SK-N-SH (cell line): ENCODE data around the gene GPSM3. TPM values are rescaled to one million over a fixed set of nuclear protein-coding genes. Genes with fewer than 3 reads are reported as not detected.

Experiments
- CTCF ChIA-PET: fragments of 300-600, 350-600 bp; formaldehyde crosslinking; extraction: SDS; loops from one replicate; lab custom pipeline; 2021; lab: Yijun Ruan, JAX
- POLR2A ChIA-PET: fragments of 350-600 bp; sonication (Branson Sonifier 250); formaldehyde crosslinking; extraction: SDS; loops from one replicate; lab custom pipeline; 2020; ENCODE audit warnings: antibody characterized with exemption, inconsistent platforms; lab: Yijun Ruan, JAX
- DNase-seq: peaks from one replicate; pipeline ENCODE4 v3.0.0; 2012
- H2AFZ ChIP-seq: fragments of 200-600 bp; sonication (generic); 2 replicates; pipeline ENCODE4 v1.8.1; 2016; ENCODE audit warnings: antibody characterized with exemption, mild to moderate bottlenecking, low read depth
- H3F3A ChIP-seq: fragments of 200-600 bp; sonication (generic); replicated peaks from 2 replicates; pipeline ENCODE3; 2016; ENCODE audit warnings: antibody characterized with exemption, mild to moderate bottlenecking; ENCODE audit not compliant: insufficient read depth
- H3K27ac ChIP-seq, 2 experiments: fragments of 200-500 bp in 1 of 2; fragments of 200-600 bp in 1 of 2; sonication (Bioruptor generic) in 1 of 2; sonication (generic), shearing (Covaris generic) in 1 of 2; 2 replicates each; pipeline versions ENCODE4 v1.5.1 to v1.6.1; 2014 to 2016; ENCODE audit warnings: low read depth in 2 of 2, inconsistent platforms in 1 of 2, low read length in 1 of 2, mild to moderate bottlenecking in 1 of 2, mixed read lengths in 1 of 2
- H3K27me3 ChIP-seq: fragments of 200-600 bp; sonication (generic), shearing (Covaris generic); 2 replicates; pipeline ENCODE4 v1.6.1; 2016; ENCODE audit warnings: mixed run types; ENCODE audit not compliant: insufficient read depth
- H3K36me3 ChIP-seq, 2 experiments: fragments of 200-500 bp in 1 of 2; fragments of 200-600 bp in 1 of 2; sonication (Bioruptor generic) in 1 of 2; sonication (generic) in 1 of 2; replicated peaks in 1 of 2; 2 replicates each; pipeline versions ENCODE3 to v1.5.1; 2014 to 2016; ENCODE audit warnings: low read length in 1 of 2, mild to moderate bottlenecking in 1 of 2; ENCODE audit not compliant: insufficient read depth in 2 of 2, control insufficient read depth in 1 of 2
- H3K4me1 ChIP-seq, 2 experiments: fragments of 200-500 bp in 1 of 2; fragments of 200-600 bp in 1 of 2; sonication (Bioruptor generic) in 1 of 2; sonication (generic), shearing (Covaris generic) in 1 of 2; 2 replicates each; pipeline versions ENCODE4 v1.5.1 to v1.6.1; 2014 to 2016; ENCODE audit warnings: low read depth in 1 of 2, low read length in 1 of 2, mixed run types in 1 of 2; ENCODE audit not compliant: insufficient read depth in 2 of 2, control insufficient read depth in 1 of 2
- H3K4me2 ChIP-seq: fragments of 200-600 bp; sonication (generic), shearing (Covaris generic); 2 replicates; pipeline ENCODE4 v1.6.1; 2017; ENCODE audit warnings: mixed run types
- H3K4me3 ChIP-seq, 2 experiments: fragments of 200-500 bp in 1 of 2; fragments of 200-600 bp in 1 of 2; sonication (Bioruptor generic) in 1 of 2; sonication (generic), shearing (Covaris generic) in 1 of 2; 2 replicates each; pipeline versions ENCODE4 v1.5.1 to v1.8.1; 2014 to 2016; ENCODE audit warnings: low read depth in 2 of 2, inconsistent platforms in 1 of 2, low read length in 1 of 2, mild to moderate bottlenecking in 1 of 2, mixed read lengths in 1 of 2, moderate library complexity in 1 of 2
- H3K79me2 ChIP-seq: fragments of 200-600 bp; sonication (generic); 2 replicates; pipeline ENCODE4 v1.8.1; 2017; ENCODE audit warnings: mild to moderate bottlenecking; ENCODE audit not compliant: insufficient read depth
- H3K9ac ChIP-seq: fragments of 200-600 bp; sonication (generic); 2 replicates; pipeline ENCODE4 v1.6.1; 2017; ENCODE audit warnings: mixed run types
- H3K9me2 ChIP-seq: fragments of 200-600 bp; sonication (generic); 2 replicates; pipeline ENCODE4 v1.6.1; 2017; ENCODE audit warnings: mixed run types
- H3K9me3 ChIP-seq: fragments of 200-600 bp; sonication (generic); 2 replicates; pipeline ENCODE4 v1.6.1; 2017; ENCODE audit warnings: mixed run types, mild to moderate bottlenecking, moderate library complexity
- H4K20me1 ChIP-seq: fragments of 200-600 bp; sonication (generic); 2 replicates; pipeline ENCODE4 v1.6.1; 2017; ENCODE audit warnings: mild to moderate bottlenecking, mixed run types; ENCODE audit not compliant: insufficient read depth
- EP300 ChIP-seq, 2 experiments: IDR thresholded peaks; 2 replicates each; pipeline versions ENCODE4 v1.4.0 to v1.6.1; 2012; ENCODE audit warnings: borderline replicate concordance in 1 of 2, low read depth in 1 of 2, low read length in 1 of 2
- FOSL2 ChIP-seq: IDR thresholded peaks from 2 replicates; pipeline ENCODE4 v1.4.0; 2012; ENCODE audit warnings: low read depth, mild to moderate bottlenecking, moderate library complexity, borderline replicate concordance
- NRF1 ChIP-seq: IDR thresholded peaks from 2 replicates; pipeline ENCODE4 v1.6.1; 2012; ENCODE audit warnings: low read depth, mild to moderate bottlenecking, low read length
- RXRA ChIP-seq: IDR thresholded peaks from 2 replicates; pipeline ENCODE4 v1.4.0; 2012; ENCODE audit warnings: low read depth, mild to moderate bottlenecking, borderline replicate concordance
- SIN3A ChIP-seq: IDR thresholded peaks from 2 replicates; pipeline ENCODE4 v1.6.1; 2012; ENCODE audit warnings: low read depth, mild to moderate bottlenecking, low read length, moderate library complexity, borderline replicate concordance
- TEAD4 ChIP-seq: IDR thresholded peaks from 2 replicates; pipeline ENCODE4 v1.4.0; 2012; ENCODE audit warnings: mild to moderate bottlenecking, borderline replicate concordance; ENCODE audit not compliant: insufficient read depth
- YY1 ChIP-seq: IDR thresholded peaks from 2 replicates; pipeline ENCODE4 v1.4.0; 2012; ENCODE audit warnings: low read depth, mild to moderate bottlenecking
- WGBS: methylation state at CpG from one replicate; pipeline ENCODE4 v1.1.6; 2017; ENCODE audit warnings: low lambda C conversion rate; 5-methylcytosine and 5-hydroxymethylcytosine counted together
- polyA plus RNA-seq, 3 experiments: library from polyadenylated mRNA; depleted of rRNA; stranded (reverse); fragments of >200 nt; gene quantifications; 2 replicates each; pipeline ENCODE4 v1.2.3, GENCODE V29; 2012
- TF ChIP-seq, protein P1 (sequence below): IDR thresholded peaks from 2 replicates; pipeline ENCODE4 v1.4.0; 2012; ENCODE audit warnings: low read depth
- TF ChIP-seq, protein P2 (sequence below): IDR thresholded peaks from 2 replicates; pipeline ENCODE4 v1.6.1; 2012; ENCODE audit warnings: mild to moderate bottlenecking, low read depth, low read length, moderate library complexity

Gene GPSM3
- polyA plus RNA-seq, 1 of the 3 experiments (the other 2 are of a cell fraction) = 1.5 TPM

DNA sequence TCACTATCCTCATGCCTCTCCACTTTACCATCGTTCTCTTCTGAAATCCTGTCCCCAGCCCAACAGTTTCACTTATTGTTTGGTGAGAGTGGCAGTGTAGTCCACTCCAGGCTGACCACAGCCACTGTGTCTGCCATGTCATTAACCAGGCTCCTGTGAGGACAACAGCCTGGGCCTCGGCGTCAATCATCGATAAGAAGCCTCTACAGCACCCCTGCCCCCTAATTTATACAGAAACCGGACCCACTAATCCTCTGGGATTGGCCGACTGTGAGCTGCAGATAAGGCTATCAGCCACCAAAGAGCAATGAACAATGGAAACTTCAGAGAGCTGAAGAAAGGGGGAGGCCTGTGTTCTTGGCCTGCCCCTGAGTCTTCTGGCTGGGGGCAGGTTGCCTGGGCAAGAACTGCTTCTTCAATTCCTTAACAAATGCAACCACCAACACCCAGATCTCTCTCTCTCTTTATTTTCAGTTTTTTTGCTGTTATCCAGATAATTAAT is 24.6 kb downstream of the GPSM3 start:
- Histone ChIP-seq H4K20me1 (no peaks in the 10 kb centered on the region), H3K4me3 (no peak overlapping the region), H3K79me2 (peaks cover 13% of the 10 kb centered on the region), H3K27ac (no peak overlapping the region), H3F3A (peaks cover 2% of the 10 kb centered on the region), H3K9me3 (no peaks in the 10 kb centered on the region), H2AFZ (no peak overlapping the region), H3K4me1 (peaks cover 0 to 1% of the 10 kb centered on the region in 2 experiments; a peak in 1 of 4 replicates), H3K36me3 (peaks cover 9 to 36% of the 10 kb centered on the region in 2 experiments), H3K27me3 (no peaks in the 10 kb centered on the region), H3K4me2 (no peak overlapping the region), H3K9me2 (no peaks in the 10 kb centered on the region), H3K9ac (no peak overlapping the region)
- no peak for DNase-seq
- 91% methylated on average over 6 of the region's 6 CpGs for WGBS
- POLR2A ChIA-PET = no interaction called here
- CTCF ChIA-PET = interaction anchor here (1.2 kb wide), 1 partner anchor 49 kb away, joined by 3 read pairs; no protein-coding TSS in a partner anchor
- TF ChIP-seq TEAD4 (no peak), SIN3A (no peak), FOSL2 (no peak), NRF1 (no peak)
- TF ChIP-seq, protein P1, sequence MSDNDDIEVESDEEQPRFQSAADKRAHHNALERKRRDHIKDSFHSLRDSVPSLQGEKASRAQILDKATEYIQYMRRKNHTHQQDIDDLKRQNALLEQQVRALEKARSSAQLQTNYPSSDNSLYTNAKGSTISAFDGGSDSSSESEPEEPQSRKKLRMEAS = no peak
- TF ChIP-seq, protein P2, sequence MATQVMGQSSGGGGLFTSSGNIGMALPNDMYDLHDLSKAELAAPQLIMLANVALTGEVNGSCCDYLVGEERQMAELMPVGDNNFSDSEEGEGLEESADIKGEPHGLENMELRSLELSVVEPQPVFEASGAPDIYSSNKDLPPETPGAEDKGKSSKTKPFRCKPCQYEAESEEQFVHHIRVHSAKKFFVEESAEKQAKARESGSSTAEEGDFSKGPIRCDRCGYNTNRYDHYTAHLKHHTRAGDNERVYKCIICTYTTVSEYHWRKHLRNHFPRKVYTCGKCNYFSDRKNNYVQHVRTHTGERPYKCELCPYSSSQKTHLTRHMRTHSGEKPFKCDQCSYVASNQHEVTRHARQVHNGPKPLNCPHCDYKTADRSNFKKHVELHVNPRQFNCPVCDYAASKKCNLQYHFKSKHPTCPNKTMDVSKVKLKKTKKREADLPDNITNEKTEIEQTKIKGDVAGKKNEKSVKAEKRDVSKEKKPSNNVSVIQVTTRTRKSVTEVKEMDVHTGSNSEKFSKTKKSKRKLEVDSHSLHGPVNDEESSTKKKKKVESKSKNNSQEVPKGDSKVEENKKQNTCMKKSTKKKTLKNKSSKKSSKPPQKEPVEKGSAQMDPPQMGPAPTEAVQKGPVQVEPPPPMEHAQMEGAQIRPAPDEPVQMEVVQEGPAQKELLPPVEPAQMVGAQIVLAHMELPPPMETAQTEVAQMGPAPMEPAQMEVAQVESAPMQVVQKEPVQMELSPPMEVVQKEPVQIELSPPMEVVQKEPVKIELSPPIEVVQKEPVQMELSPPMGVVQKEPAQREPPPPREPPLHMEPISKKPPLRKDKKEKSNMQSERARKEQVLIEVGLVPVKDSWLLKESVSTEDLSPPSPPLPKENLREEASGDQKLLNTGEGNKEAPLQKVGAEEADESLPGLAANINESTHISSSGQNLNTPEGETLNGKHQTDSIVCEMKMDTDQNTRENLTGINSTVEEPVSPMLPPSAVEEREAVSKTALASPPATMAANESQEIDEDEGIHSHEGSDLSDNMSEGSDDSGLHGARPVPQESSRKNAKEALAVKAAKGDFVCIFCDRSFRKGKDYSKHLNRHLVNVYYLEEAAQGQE = no peak

GRCh38 chr6:32167154-32167760 is 25.2 kb downstream of the GPSM3 start:
- Histone ChIP-seq H3K4me2 (no peak overlapping the region), H3K27me3 (no peaks in the 10 kb centered on the region), H3K9me3 (no peaks in the 10 kb centered on the region), H3K4me3 (no peak overlapping the region), H3K9ac (no peak overlapping the region), H3K36me3 (peaks cover 10 to 36% of the 10 kb centered on the region in 2 experiments), H3K79me2 (peaks cover 7% of the 10 kb centered on the region), H2AFZ (no peak overlapping the region), H3K9me2 (no peaks in the 10 kb centered on the region), H3K4me1 (no peaks in the 10 kb centered on the region), H3F3A (peaks cover 2% of the 10 kb centered on the region), H4K20me1 (no peaks in the 10 kb centered on the region), H3K27ac (no peak overlapping the region)
- no peak for TF ChIP-seq TEAD4
- no peak for TF ChIP-seq RXRA
- no peak for TF ChIP-seq EP300 (IDR thresholded peaks at IDR 0.05; ENCODE audit: borderline replicate concordance in 1 of 2, low read depth in 1 of 2, low read length in 1 of 2)
- no peak for TF ChIP-seq YY1
- 91% methylated on average over 21 of the region's 32 CpGs for WGBS
- no peak for DNase-seq
- ChIA-PET CTCF (interaction anchor here (1.0 to 1.5 kb wide), 3 partner anchors 48 to 120 kb away, joined by 3 to 4 read pairs (median 3); no protein-coding TSS in a partner anchor), POLR2A (no interaction called here)
